ENCODE results near the gene TTC16.
A peak's percentile ranks its signal among the peaks of the same experiment; 100 is the strongest.
"Not testable (repeated sequence)": the region's sequence is repeated elsewhere in the genome, so short reads cannot be mapped to it uniquely, and the experiment has no call there.

TTC16 gene

GRCh38 chr9:127746959-127747569, 31.2 kb downstream of the TTC16 start:
- DNase-seq: peak; percentile 39

DNA sequence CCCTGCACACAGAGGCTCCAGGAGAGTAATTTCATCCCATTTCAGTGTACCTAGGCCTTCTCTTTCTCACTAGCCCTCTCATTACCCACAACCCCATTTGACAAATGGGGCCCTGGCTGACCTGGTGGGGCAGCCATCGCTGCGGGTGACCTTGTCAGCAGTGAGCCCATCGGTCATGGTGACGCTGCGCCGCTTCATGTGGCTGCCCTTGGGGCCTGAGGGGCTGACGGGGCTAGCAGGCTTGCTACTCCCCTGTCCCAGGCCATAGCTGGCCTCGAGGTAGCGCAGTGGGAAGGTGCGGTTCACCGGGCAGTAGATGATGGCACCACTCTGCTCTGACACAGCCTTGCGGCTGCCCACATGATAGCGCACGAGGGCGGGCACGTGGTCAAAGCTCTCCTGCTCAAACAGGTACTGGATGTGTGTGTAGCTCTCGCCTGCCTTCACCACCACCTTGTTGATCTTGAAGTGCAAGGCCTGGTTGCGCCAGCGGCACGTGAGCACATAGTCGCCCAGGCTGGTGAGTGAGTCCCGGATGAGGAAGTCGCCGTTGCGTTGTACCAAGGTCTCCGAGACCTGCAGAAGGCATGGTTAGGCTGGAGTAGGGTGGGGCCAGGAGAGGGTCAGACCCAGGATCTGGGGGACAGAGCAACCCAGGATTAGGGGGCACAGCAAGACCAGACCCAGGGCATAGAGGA, 33.4 kb downstream of the TTC16 start:
- no peak for DNase-seq

DNA sequence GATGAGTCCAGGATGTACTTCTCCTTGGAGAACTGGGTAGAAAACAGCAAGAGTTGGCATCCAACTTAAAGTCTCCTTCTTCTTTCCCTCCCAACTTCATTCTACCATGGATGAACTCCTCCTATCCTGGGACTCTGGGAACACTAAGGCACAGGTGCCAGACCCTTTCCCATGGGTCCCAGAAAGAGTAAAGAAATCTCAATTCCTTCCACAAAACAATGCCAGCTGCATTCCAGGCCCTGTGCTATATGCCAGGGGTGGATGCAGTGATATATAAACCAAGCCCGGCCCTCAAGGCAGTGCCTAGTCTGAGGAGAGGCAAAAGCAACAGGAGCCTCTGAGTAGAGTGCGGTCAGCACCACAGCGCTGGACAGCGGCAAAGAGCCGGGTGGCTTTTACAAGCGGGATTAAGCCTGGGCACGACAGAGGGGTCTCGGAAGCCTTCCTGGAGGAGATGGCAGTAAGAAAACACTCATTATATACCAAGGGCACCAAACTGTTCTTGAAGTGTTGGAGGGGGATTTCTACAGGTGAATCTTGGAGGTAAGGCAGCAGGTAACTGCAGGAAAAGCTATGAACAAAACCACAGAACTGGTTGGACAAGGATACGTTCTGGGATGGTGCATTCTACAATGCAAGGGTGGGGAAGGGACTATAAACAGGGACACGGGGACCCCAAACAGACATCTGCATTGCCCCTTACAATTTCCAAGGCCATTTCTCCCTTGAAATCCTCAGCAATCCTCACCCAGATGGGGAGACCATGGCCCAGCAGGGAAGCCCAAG, 35.6 kb downstream of the TTC16 start:
- no peak for DNase-seq

- DNase-seq: no peak
Observed at GRCh38 chr9:127753148-127753547, 37.3 kb downstream of the TTC16 start.

- DNase-seq: no peak
Observed at GRCh38 chr9:127753622-127754021, 37.7 kb downstream of the TTC16 start.

GRCh38 chr9:127754099-127755060, 38.5 kb downstream of the TTC16 start:
- no peak for DNase-seq

DNA sequence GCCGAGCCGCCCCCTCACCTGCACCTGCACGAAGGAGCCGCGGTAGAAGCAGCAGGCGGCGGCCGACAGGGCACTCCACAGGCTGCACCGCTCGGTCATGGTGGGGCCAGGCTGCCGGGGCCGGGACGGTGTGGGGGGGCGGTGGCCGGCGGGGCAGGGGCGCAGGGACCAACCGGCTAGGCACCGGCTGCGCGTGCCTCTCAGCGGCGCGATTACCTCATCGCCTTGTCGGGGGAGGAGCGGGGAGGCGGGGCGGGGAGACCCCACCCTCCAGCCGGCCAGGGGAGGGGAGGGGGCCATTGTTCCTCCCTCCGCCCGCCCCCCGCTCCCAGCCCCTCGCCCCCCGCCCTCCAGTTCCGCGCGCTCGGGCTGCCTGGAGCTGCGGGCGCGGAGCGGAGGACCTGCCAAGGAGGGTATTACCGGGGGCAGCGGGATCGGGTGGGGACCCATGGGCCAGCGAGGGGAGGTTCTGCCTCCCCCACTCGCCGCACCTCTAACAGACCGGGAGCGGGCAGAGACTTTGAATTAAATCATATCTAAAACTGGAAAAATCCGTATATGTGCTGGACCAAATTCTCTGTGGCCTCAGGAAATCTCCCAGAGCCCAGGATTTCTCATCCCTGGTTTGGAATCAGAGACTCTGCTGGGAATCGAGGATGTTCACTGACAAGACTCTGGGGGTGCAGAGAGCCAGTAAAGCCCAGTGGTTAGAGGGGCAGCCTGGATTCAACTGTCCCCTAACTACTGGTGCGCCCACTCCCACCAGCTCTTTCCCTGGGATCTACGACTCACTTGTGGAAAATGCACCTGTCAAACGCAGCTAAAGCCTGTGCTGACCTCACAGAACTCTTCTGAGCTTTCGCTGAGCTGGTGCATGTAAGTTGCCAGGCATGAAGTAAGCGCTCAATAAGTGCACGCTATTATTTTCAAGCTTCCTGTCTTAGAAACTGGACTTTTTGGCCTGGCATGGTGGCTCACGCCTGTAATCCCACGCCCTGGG, 39.5 kb downstream of the TTC16 start:
- no peak for DNase-seq

GRCh38 chr9:127756233-127756632, 40.4 kb downstream of the TTC16 start:
- no peak for DNase-seq

DNA sequence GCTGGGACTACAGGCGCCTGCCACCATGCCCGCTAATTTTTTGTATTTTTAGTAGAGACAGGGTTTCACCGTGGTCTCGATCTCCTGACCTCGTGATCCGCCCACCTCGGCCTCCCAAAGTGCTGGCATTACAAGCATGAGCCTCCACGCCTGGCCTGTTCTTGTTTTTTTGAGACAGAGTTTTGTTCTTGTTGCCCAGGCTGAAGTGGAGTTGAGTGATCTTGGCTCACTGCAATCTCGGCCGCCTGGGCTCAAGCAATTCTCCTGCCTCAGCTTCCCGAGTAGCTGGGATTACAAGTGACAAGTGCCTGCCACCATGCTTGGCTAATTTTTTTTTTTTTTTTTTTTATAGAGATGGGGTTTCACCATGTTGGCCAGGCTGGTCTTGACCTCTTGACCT, 40.9 kb downstream of the TTC16 start:
- not testable (repeated sequence) for DNase-seq

GRCh38 chr9:127758843-127759242, 43.0 kb downstream of the TTC16 start:
- DNase-seq: no peak

- DNase-seq: no peak
Observed at GRCh38 chr9:127761061-127761460, 45.2 kb downstream of the TTC16 start.

DNA sequence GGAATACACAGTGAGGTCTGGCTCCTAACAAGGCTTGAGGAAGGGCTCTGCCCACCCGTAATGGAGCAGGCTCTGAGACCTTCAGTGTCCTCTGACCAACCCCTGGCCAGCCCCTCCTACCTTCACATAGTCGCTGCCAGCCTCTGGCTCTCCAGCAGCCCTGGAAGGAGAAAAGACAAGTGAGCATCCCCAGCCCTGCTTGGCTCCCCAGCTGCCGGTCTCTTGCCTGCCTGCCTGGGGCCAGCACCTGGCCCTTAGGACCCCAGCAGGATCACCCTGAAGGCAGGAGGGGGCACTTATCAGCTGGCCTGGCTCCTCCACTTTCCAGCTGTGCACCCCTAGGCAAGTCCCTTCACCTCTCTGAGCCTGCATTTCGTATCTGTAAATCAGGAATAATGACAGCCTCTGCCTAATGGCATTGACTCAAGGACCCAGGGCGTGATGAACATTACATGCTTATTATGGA, 45.6 kb downstream of the TTC16 start:
- no peak for DNase-seq

GRCh38 chr9:127762111-127762676, 46.3 kb downstream of the TTC16 start:
- no peak for DNase-seq

GRCh38 chr9:127763918-127764384, 48.1 kb downstream of the TTC16 start:
- DNase-seq: no peak

DNA sequence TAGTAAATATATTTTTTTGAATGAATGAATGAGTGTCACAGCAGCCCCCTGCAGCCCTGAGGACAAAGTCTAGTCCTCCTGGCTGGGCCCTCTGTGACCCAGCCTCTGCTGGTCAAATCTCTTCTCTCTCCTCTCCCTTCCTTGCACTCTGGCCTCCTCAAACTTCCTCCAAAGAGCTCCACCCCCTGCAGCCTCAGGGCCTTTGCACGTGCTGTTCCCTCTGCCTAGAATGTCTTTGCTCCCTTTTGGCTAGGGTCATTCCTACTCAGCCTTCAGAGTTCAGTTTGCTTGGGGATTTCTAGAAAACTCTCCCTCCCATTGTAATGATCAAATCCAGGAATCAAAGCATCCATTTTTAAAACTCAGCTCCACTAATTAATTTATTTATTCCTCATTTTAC, 49.5 kb downstream of the TTC16 start:
- DNase-seq: no peak

- peak; percentile 34 for DNase-seq
Observed at GRCh38 chr9:127767410-127767809, 51.5 kb downstream of the TTC16 start.

- DNase-seq: no peak
Observed at GRCh38 chr9:127767909-127768331, 52.0 kb downstream of the TTC16 start.

DNA sequence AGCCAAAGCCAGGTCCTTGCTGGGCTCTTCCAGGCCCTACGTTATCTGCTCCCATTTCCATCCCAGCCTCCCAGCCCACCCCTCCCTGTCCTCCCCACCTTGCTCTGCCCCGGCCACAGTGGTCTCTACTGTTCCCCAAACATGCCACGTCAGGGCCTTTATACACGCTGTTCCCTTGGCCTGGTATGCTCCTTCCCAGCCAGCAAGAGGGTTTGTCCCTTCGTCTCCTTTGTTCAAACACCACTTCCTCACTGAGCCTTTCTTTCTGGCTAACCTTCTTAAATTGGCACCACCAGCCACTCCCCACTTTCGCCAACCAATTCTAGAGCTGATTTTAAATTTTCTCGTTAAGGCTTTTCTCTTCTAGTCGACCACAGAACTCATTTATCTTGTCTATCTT, 52.8 kb downstream of the TTC16 start:
- DNase-seq: no peak

DNA sequence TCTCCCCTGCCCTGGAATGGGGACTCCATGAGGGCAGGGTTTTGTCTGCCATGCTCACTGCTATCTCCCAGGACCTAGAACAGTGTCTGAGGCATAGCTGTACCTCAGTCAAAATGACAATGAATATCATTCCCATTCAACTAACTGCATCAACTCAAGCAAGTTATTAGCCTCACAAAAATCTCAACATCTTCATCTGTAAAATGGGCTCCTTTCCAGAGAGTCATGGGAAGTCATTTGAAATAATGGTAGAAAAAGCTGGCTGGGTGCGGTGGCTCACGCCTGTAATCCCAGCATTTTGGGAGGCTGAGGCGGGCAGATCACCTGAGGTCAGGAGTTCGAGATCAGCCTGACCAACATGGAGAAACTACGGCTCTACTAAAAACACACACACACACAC, 53.2 kb downstream of the TTC16 start:
- DNase-seq: no peak

DNA sequence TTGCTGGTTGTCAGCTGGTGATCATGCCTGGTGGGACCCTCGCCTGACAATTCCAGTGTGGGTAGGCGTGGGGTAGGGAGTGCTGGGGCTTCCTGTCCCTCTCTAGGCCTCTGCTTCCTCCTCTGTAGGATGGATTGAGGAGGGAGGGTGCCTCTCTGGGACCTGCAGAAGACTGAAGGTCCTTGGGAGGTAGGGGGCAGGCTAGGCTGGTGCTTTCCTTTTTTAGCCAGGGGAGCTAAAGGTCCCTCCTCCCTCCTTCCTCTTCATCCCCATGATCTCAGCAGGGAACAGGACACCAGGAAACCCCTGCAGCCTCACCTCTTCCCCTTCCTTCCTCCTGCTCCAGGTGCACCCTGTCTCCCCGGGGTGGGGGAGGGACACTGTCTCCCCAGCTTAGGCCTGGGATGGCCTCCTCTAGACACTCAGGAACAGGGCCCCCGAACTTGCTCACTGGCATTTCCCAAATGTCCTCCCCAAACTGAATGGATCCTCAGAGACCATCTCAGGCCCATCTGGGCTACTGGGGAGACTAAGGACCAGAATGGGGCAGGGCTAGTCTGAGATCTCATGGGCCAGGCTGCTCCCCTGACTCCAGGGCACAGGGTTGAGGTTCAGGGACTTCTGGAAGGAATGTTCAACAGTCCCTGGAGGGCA, 54.2 kb downstream of the TTC16 start:
- no peak for DNase-seq

Measured in central memory CD4-positive, alpha-beta T cell (primary cell).